ENCODE measurements around the gene NCBP3. TPM values are rescaled to one million over a fixed set of nuclear protein-coding genes. Genes with fewer than 3 reads are reported as not detected.
"Not testable (repeated sequence)": the region's sequence is repeated elsewhere in the genome, so short reads cannot be mapped to it uniquely, and the experiment has no call there.

Gene NCBP3
- total and polyA plus RNA-seq, 8 donors = 13.7 to 34.2 (median 15.4) TPM

DNA sequence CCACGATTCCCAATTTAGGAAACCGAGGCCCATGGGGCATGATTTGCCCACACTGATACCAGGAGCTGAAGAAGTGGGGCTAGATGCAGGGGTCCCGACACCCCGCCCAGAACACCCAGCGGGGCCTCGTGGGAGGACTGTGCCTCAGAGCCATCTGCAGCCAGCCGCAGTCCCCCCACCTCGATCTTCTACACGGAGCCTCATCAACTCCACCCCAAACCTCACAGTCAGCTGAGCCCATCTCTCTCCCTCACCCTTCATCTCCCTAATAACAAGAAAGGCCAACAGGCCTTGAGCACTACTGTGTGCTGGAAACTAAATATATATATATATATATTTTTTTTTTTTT is 49.2 kb downstream of the NCBP3 start:
- Histone ChIP-seq H3K4me3 (no peak overlapping the region), H3K27ac (no peak overlapping the region), H3K36me3 (no peaks in the 10 kb centered on the region), H3K9me3 (no peaks in the 10 kb centered on the region), H3K4me1 (no peaks in the 10 kb centered on the region), H3K27me3 (no peaks in the 10 kb centered on the region)
- intact Hi-C loops (cut with DNase I) = no loop called here
- DNase-seq = no peak
- TF ChIP-seq CTCF (IDR thresholded peaks at IDR 0.05) = no peak
- no peak for ATAC-seq
- WGBS, 2 donors = 76% methylated on average over 9 of the region's 9 CpGs
- FAIRE-seq = no peak

DNA sequence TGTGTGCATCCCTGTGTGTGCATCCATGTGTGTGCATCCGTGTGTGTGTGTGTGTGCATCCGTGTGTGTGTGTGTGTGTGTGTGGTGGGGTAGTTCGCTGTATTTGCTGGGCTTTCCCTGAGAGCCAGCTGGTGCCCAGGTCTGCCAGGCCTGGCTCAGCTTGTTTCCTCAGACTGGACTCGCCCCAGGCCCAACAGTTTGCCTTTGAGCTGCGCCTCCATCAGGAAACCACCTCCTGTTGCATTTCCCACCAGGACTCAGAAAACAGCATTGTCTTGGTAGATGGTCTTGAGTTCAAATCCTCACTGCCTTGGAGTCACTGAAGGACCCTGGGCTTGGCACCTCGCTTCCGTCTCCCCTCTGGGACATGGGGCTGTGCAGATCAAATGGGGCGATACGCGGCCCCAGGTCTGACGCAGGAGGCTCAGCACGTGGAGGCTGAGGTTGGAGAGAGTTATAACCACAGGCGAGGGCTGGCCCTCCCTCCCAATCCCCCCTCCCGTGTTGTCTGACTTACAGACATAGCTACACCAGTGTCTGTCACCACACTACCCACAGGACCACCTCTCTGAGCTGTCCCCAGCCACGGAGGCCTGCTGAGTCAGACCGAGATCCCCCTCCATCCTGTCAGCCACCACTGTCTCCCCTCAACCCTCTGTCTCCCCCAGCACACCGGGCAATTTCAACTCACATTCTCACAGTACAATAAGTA is 49.8 kb downstream of the NCBP3 start:
- no peak overlapping the region for H3K4me3 ChIP-seq
- H3K36me3 ChIP-seq = no peaks in the 10 kb centered on the region
- no peaks in the 10 kb centered on the region for H3K27me3 ChIP-seq
- FAIRE-seq (no peak), DNase-seq (no peak), ATAC-seq (peak in 1 of 4 donors; percentile 30)
- H3K27ac ChIP-seq = no peak overlapping the region
- no peak for TF ChIP-seq CTCF (IDR thresholded peaks at IDR 0.05)
- no peaks in the 10 kb centered on the region for H3K9me3 ChIP-seq
- intact Hi-C loops (cut with DNase I) = no loop called here
- H3K4me1 ChIP-seq = no peaks in the 10 kb centered on the region
- 73 to 80% methylated on average over 17 of the region's 17 CpGs for WGBS, 2 donors

DNA sequence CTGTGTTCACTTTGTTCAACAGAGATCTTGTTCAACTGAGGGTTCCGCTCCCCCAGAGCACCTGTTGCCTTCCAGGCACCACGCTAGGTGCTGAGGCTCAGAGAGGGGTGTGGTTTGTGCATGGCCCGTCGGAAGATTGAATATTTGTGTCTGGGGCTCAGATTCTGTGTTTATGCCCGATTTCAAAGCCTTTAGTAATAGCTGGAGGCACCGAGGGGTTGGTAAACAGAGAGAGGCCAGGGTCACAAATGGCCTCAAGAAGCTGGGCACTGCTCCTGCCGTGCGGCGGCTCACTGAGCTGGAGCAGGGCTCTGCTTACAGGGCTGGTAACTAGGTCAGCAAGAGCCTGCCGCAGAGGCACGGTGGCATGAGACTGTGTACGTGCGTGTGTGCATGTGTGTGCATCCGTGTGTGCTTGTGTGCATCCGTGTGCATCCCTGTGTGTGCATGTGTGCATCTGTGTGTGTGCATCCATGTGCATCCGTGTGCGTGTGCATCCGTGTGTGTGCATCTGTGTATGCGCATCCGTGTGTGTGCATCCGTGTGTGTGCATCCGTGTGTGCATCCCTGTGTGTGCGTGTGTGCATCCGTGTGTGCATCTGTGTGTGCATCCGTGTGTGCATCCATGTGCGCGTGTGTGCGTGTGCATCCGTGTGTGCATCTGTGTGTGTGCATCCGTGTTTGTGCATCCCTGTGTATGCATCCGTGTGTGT is 50.5 kb downstream of the NCBP3 start:
- H3K36me3 ChIP-seq = no peaks in the 10 kb centered on the region
- intact Hi-C loops (cut with DNase I) = no loop called here
- no peak overlapping the region for H3K27ac ChIP-seq
- ATAC-seq = peak in 3 of 4 donors; percentile 14 to 44 (median 37)
- no peaks in the 10 kb centered on the region for H3K9me3 ChIP-seq
- FAIRE-seq = no peak
- no peak for DNase-seq
- 70 to 75% methylated on average over 31 of the region's 31 CpGs for WGBS, 2 donors
- H3K27me3 ChIP-seq = no peaks in the 10 kb centered on the region
- TF ChIP-seq CTCF (IDR thresholded peaks at IDR 0.05) = no peak
- H3K4me3 ChIP-seq = no peak overlapping the region
- no peaks in the 10 kb centered on the region for H3K4me1 ChIP-seq

- no peak overlapping the region for H3K4me3 ChIP-seq
- ATAC-seq = peak in 3 of 4 donors; percentile 32 to 62 (median 52)
- H3K27ac ChIP-seq = no peak overlapping the region
- TF ChIP-seq CTCF (IDR thresholded peaks at IDR 0.05) = no peak
- no peaks in the 10 kb centered on the region for H3K27me3 ChIP-seq
- FAIRE-seq = no peak
- intact Hi-C loops (cut with DNase I) = no loop called here
- no peaks in the 10 kb centered on the region for H3K4me1 ChIP-seq
- H3K9me3 ChIP-seq = no peaks in the 10 kb centered on the region
- DNase-seq = no peak
- H3K36me3 ChIP-seq = no peaks in the 10 kb centered on the region
- WGBS, 2 donors = 58 to 66% methylated on average over 23 to 26 of the region's 26 CpGs
Measured at GRCh38 chr17:3794557-3795389, 51.3 kb downstream of the NCBP3 start.

DNA sequence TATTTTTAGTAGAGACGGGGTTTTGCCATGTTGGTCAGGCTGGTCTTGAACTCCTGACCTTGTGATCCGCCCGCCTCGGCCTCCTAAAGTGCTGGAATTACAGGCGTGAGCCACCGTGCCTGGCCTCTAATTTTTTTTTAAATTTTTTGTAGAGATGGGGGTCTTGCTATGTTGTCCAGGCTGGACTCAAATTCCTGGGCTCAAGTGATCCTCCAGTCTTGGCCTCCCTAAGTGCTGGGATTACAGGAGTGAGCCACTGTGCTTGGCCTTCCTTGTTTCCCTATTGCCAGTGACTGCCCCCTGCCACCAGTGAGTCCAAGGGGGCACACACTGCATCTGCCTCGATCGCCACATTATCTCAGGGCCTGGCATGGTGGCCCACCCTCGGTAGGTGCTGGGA is 51.9 kb downstream of the NCBP3 start:
- H3K27ac ChIP-seq; FAIRE-seq; DNase-seq; ATAC-seq; H3K27me3 ChIP-seq; H3K4me1 ChIP-seq; intact Hi-C loops (cut with DNase I); H3K9me3 ChIP-seq; H3K4me3 ChIP-seq; H3K36me3 ChIP-seq: not testable (repeated sequence)
- WGBS, 2 donors = 89 to 93% methylated on average over 7 to 9 of the region's 9 CpGs

DNA sequence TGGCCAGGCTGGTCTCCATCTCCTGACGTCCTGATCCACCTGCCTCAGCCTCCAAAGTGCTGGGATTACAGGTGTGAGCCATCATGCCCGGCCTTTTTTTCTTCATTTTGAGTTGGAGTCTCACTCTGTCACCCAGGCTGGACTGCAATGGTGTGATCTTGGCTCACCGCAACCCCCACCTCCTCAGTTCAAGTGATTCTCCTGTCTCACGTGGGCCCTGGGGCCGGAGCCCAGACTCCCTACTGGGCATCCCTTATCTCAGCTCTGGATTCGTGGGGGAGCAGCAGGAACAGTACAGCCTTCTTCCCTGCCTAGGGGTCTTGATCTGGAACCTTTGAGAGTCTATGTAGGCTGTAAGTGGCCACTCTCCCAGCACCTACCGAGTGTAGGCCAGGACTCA is 52.8 kb downstream of the NCBP3 start:
- FAIRE-seq; H3K4me1 ChIP-seq; H3K27me3 ChIP-seq; ATAC-seq; H3K36me3 ChIP-seq; intact Hi-C loops (cut with DNase I); H3K9me3 ChIP-seq; H3K27ac ChIP-seq; H3K4me3 ChIP-seq: not testable (repeated sequence)
- peak in 1 of 6 donors; percentile 26 for DNase-seq
- WGBS, 2 donors = 78 to 83% methylated on average over 7 of the region's 7 CpGs
